OCI-LY3 (cell line): ENCODE results near the gene GARS1.

Experiments used
- EZH2phosphoT487 ChIP-seq: fragments of 200-600 bp; shearing (Covaris generic); IDR thresholded peaks from 2 replicates; pipeline ENCODE4 v1.6.1; 2018; ENCODE audit warnings: antibody characterized with exemption, mixed run types, low read depth
- TF ChIP-seq, protein P1 (sequence below): fragments of 200-600, 300-600 bp; sonication (generic); IDR thresholded peaks from 2 replicates; pipeline ENCODE4 v1.5.1; 2014; ENCODE audit warnings: antibody characterized with exemption, low read length, low read depth

DNA sequence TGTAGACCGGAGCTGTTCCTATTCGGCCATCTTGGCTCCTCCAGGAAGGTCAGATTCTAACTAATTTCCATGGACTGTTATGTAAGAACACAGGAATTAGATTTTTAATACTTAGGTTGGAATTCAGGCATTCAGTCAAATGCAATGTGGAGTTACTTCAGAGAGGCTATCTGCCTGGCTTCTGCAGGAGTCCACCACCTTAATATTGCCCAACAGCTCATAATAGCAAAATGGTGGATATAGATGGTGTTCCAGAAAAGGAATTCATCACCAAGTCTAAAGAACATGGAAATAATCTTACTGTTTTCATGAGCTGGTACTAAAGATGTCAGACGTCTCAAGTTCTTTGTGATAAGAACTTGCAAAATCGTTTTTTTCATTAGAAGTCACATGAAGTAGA is 48.1 kb downstream of the GARS1 start:
- TF ChIP-seq, protein P1, sequence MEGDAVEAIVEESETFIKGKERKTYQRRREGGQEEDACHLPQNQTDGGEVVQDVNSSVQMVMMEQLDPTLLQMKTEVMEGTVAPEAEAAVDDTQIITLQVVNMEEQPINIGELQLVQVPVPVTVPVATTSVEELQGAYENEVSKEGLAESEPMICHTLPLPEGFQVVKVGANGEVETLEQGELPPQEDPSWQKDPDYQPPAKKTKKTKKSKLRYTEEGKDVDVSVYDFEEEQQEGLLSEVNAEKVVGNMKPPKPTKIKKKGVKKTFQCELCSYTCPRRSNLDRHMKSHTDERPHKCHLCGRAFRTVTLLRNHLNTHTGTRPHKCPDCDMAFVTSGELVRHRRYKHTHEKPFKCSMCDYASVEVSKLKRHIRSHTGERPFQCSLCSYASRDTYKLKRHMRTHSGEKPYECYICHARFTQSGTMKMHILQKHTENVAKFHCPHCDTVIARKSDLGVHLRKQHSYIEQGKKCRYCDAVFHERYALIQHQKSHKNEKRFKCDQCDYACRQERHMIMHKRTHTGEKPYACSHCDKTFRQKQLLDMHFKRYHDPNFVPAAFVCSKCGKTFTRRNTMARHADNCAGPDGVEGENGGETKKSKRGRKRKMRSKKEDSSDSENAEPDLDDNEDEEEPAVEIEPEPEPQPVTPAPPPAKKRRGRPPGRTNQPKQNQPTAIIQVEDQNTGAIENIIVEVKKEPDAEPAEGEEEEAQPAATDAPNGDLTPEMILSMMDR = no peak
- TF ChIP-seq EZH2phosphoT487 = no peak
